ENCODE results near the gene S100A10. TPM values are rescaled to one million over a fixed set of nuclear protein-coding genes. Genes with fewer than 3 reads are reported as not detected.

The S100A10 gene
- total RNA-seq, 2 experiments from 2014 or later: 2.6 TPM; not detected in 1

GRCh38 chr1:151972542-151973248 is 21.0 kb downstream of the S100A10 start:
- H3K79me2 ChIP-seq (ENCODE audit: insufficient read depth, low read depth, low read length): no peaks in the 10 kb centered on the region
- no peak for DNase-seq (ENCODE audit: low spot score)
- no peak overlapping the region for H2AFZ ChIP-seq (ENCODE audit: low read length)
- H3K9me2 ChIP-seq (ENCODE audit: insufficient read depth, low read length): no peaks in the 10 kb centered on the region
- no peaks in the 10 kb centered on the region for H3K9me3 ChIP-seq (ENCODE audit: low read length)
- no peak overlapping the region for H3K4me2 ChIP-seq (ENCODE audit: low read length)
- no peak overlapping the region for H3K27ac ChIP-seq (ENCODE audit: low read depth, low read length, poor library complexity, severe bottlenecking)
- no peaks in the 10 kb centered on the region for H4K20me1 ChIP-seq (ENCODE audit: insufficient read depth, low read length)
- no peak for TF ChIP-seq EZH2phosphoT487 (IDR thresholded peaks at IDR 0.05; ENCODE audit: borderline replicate concordance, low read depth, low read length)
- TF ChIP-seq, protein P1, sequence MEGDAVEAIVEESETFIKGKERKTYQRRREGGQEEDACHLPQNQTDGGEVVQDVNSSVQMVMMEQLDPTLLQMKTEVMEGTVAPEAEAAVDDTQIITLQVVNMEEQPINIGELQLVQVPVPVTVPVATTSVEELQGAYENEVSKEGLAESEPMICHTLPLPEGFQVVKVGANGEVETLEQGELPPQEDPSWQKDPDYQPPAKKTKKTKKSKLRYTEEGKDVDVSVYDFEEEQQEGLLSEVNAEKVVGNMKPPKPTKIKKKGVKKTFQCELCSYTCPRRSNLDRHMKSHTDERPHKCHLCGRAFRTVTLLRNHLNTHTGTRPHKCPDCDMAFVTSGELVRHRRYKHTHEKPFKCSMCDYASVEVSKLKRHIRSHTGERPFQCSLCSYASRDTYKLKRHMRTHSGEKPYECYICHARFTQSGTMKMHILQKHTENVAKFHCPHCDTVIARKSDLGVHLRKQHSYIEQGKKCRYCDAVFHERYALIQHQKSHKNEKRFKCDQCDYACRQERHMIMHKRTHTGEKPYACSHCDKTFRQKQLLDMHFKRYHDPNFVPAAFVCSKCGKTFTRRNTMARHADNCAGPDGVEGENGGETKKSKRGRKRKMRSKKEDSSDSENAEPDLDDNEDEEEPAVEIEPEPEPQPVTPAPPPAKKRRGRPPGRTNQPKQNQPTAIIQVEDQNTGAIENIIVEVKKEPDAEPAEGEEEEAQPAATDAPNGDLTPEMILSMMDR (conservative IDR thresholded peaks at IDR 0.05; ENCODE audit: low read length): no peak
- H3K36me3 ChIP-seq (ENCODE audit: insufficient read depth, low read length): no peaks in the 10 kb centered on the region
- H3K4me3 ChIP-seq (ENCODE audit: low read depth, low read length, poor library complexity, severe bottlenecking): no peak overlapping the region
- POLR2A ChIA-PET: interaction anchor here (0.6 kb wide), 2 partner anchors 14 to 282 kb away, joined by 3 to 5 read pairs; no protein-coding TSS in a partner anchor
- H3K4me1 ChIP-seq (ENCODE audit: insufficient read depth, low read length, poor library complexity, severe bottlenecking): no peaks in the 10 kb centered on the region
- BruUV-seq (replicated peaks): no TSS peak
- intact Hi-C loops (cut with micrococcal nuclease; ENCODE audit: unreplicated experiment): no loop called here
- CTCF ChIA-PET (ENCODE audit: unreplicated experiment): no interaction called here

GRCh38 chr1:151970626-151971025 is 23.0 kb downstream of the S100A10 start:
- no peaks in the 10 kb centered on the region for H3K9me3 ChIP-seq (ENCODE audit: low read length)
- H3K9me2 ChIP-seq (ENCODE audit: insufficient read depth, low read length): no peaks in the 10 kb centered on the region
- intact Hi-C loops (cut with micrococcal nuclease; ENCODE audit: unreplicated experiment): no loop called here
- H3K36me3 ChIP-seq (ENCODE audit: insufficient read depth, low read length): no peaks in the 10 kb centered on the region
- no peaks in the 10 kb centered on the region for H3K4me1 ChIP-seq (ENCODE audit: insufficient read depth, low read length, poor library complexity, severe bottlenecking)
- no peak overlapping the region for H2AFZ ChIP-seq (ENCODE audit: low read length)
- no peak overlapping the region for H3K27ac ChIP-seq (ENCODE audit: low read depth, low read length, poor library complexity, severe bottlenecking)
- no peak overlapping the region for H3K4me3 ChIP-seq (ENCODE audit: low read depth, low read length, poor library complexity, severe bottlenecking)
- H3K4me2 ChIP-seq (ENCODE audit: low read length): no peak overlapping the region
- H3K79me2 ChIP-seq (ENCODE audit: insufficient read depth, low read depth, low read length): no peaks in the 10 kb centered on the region
- BruUV-seq (replicated peaks): no TSS peak
- no peaks in the 10 kb centered on the region for H4K20me1 ChIP-seq (ENCODE audit: insufficient read depth, low read length)
- no peak for TF ChIP-seq EZH2phosphoT487 (IDR thresholded peaks at IDR 0.05; ENCODE audit: borderline replicate concordance, low read depth, low read length)
- CTCF ChIA-PET (ENCODE audit: unreplicated experiment): interaction anchor here (0.6 kb wide), 1 partner anchor 33 kb away, joined by 3 read pairs; no protein-coding TSS in a partner anchor
- DNase-seq (ENCODE audit: low spot score): no peak
- POLR2A ChIA-PET: interaction anchor here (0.7 to 1.0 kb wide), 2 partner anchors 13 to 93 kb away, joined by 3 read pairs; no protein-coding TSS in a partner anchor

GRCh38 chr1:151970128-151970527 is 23.5 kb downstream of the S100A10 start:
- TF ChIP-seq, protein P1 (conservative IDR thresholded peaks at IDR 0.05; ENCODE audit: low read length): no peak
- no peak for TF ChIP-seq EZH2phosphoT487 (IDR thresholded peaks at IDR 0.05; ENCODE audit: borderline replicate concordance, low read depth, low read length)
- H3K4me2 ChIP-seq (ENCODE audit: low read length): no peak overlapping the region
- H2AFZ ChIP-seq (ENCODE audit: low read length): no peak overlapping the region
- H3K9me2 ChIP-seq (ENCODE audit: insufficient read depth, low read length): no peaks in the 10 kb centered on the region
- BruUV-seq (replicated peaks): no TSS peak
- no peaks in the 10 kb centered on the region for H3K36me3 ChIP-seq (ENCODE audit: insufficient read depth, low read length)
- H3K27ac ChIP-seq (ENCODE audit: low read depth, low read length, poor library complexity, severe bottlenecking): no peak overlapping the region
- POLR2A ChIA-PET: interaction anchor here (0.7 kb wide), 2 partner anchors 73 to 93 kb away, joined by 3 read pairs; no protein-coding TSS in a partner anchor
- CTCF ChIA-PET (ENCODE audit: unreplicated experiment): interaction anchor here (0.6 kb wide), 1 partner anchor 32 kb away, joined by 3 read pairs; no protein-coding TSS in a partner anchor
- DNase-seq (ENCODE audit: low spot score): no peak
- H4K20me1 ChIP-seq (ENCODE audit: insufficient read depth, low read length): no peaks in the 10 kb centered on the region
- no peaks in the 10 kb centered on the region for H3K9me3 ChIP-seq (ENCODE audit: low read length)
- no peaks in the 10 kb centered on the region for H3K79me2 ChIP-seq (ENCODE audit: insufficient read depth, low read depth, low read length)
- no peak overlapping the region for H3K4me3 ChIP-seq (ENCODE audit: low read depth, low read length, poor library complexity, severe bottlenecking)
- intact Hi-C loops (cut with micrococcal nuclease; ENCODE audit: unreplicated experiment): no loop called here
- H3K4me1 ChIP-seq (ENCODE audit: insufficient read depth, low read length, poor library complexity, severe bottlenecking): no peaks in the 10 kb centered on the region

Measured in OCI-LY7 (cell line).